Measurements from ENCODE around the gene ACOX2.

DNA sequence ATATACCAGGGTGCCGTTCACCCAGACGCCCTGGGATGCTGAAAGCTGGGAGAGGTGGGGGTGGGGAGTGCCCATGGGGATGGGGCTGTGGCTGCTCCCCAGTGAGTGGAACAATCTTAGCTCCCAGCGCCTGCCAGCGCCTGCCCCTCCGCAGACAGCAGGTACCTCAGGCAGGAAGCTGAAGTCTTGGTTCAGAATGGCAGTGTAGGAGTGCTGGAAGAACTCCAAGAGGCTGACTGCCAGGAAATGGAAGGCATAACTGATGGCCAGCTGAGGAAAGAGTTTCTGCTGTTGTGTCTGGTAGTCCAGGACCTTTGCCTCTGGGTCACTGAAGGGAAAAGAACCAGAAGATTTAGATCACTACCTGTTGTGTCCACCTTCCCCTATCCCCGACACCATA, 8.4 kb downstream of the ACOX2 start:
- no peak for TF ChIP-seq POLR2A (IDR thresholded peaks at IDR 0.05; ENCODE audit: low read depth)
- TF ChIP-seq CTCF (IDR thresholded peaks at IDR 0.05) = no peak

Measured in esophagus muscularis mucosa (tissue), 3 donors.